Measurements from ENCODE around the gene METTL16. TPM values are rescaled to one million over a fixed set of nuclear protein-coding genes. Genes with fewer than 3 reads are reported as not detected.
A peak's percentile ranks its signal among the peaks of the same experiment; 100 is the strongest.
"Not testable (repeated sequence)": the region's sequence is repeated elsewhere in the genome, so short reads cannot be mapped to it uniquely, and the experiment has no call there.

Gene METTL16, protein sequence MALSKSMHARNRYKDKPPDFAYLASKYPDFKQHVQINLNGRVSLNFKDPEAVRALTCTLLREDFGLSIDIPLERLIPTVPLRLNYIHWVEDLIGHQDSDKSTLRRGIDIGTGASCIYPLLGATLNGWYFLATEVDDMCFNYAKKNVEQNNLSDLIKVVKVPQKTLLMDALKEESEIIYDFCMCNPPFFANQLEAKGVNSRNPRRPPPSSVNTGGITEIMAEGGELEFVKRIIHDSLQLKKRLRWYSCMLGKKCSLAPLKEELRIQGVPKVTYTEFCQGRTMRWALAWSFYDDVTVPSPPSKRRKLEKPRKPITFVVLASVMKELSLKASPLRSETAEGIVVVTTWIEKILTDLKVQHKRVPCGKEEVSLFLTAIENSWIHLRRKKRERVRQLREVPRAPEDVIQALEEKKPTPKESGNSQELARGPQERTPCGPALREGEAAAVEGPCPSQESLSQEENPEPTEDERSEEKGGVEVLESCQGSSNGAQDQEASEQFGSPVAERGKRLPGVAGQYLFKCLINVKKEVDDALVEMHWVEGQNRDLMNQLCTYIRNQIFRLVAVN
- total RNA-seq, result 27.3 TPM
- polyA plus RNA-seq, result 21.6 TPM

DNA sequence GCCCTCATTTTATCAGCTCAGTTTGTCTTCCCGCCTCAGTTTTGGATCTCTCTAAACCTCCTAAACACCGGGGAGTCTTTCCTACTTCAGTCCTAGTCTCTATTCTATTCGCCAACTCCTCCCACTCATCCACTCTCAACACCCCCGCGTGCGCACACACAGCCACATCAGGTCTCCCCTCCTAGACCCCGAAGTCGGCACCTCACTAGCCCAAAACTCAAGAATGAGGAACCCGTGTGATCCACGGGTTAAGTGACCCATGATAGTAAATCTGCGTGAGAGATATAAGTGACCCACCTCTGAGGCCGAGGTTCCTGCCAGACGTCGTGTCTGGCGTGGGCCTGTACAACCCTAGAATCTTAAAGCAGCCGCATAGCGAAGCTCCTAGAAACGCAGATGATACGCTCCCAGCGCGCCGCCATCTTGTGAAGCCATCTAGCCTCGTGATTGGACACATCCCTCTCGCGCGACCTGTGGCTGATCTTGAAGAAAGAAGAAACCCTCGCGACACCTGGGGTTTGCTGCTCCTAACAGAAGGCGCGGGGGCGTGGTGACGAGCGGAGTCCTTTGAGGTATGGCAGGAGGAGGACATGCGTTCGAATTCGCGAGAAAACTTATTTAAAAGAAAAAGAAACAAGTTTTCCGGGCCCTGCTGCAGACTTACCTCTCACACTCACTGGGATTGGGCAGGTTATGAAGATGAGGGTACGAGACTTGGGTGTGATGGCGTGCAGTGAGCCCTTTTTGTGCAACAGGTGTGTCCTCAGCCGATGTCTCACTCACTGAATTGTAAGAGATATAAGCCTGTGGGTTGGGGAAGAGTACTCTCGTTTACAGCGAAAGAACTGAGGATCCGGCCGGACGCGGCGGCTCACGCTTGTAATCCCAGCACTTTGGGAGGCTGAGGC, at the start of gene METTL16:
Gene METTL16, minus strand, starts transcription at position 427 of the 908 bp plus-strand sequence. CDS start 9,557 bp downstream, outside the sequence.
- no peaks in the 10 kb centered on the region for H3K4me1 ChIP-seq (ENCODE audit: insufficient read depth)
- H3K4me3 ChIP-seq (ENCODE audit: low read depth, low read length), result peak within 1 kb of the TSS; percentile 57
- DNase-seq (ENCODE audit: extremely low spot score), result peak; percentile 98
- under 1% methylated on average over 49 of the region's 49 CpGs for WGBS
- H3K36me3 ChIP-seq (ENCODE audit: insufficient read depth), result no peaks in the 10 kb centered on the region
- H3K27ac ChIP-seq (ENCODE audit: low read depth), result peak within 1 kb of the TSS; percentile 65

- WGBS, result 88% methylated on average over 5 of the region's 5 CpGs
Observed at GRCh38 chr17:2560658-2561057, 49.0 kb upstream of the METTL16 start.

GRCh38 chr17:2551928-2552327, 40.2 kb upstream of the METTL16 start:
- Histone ChIP-seq H3K4me1 (ENCODE audit: insufficient read depth) (no peaks in the 10 kb centered on the region), H3K27ac (ENCODE audit: low read depth) (no peak overlapping the region), H3K36me3 (ENCODE audit: insufficient read depth) (no peaks in the 10 kb centered on the region), H3K4me3 (ENCODE audit: low read depth, low read length) (no peak overlapping the region)
- WGBS, result 26% methylated on average over 9 of the region's 9 CpGs
- no peak for DNase-seq (ENCODE audit: extremely low spot score)

More at GRCh38 chr17:2560658-2561057, 49.0 kb upstream of the METTL16 start:
- H3K36me3 ChIP-seq (ENCODE audit: insufficient read depth), result no peaks in the 10 kb centered on the region
- no peak overlapping the region for H3K27ac ChIP-seq (ENCODE audit: low read depth)
- no peak for DNase-seq (ENCODE audit: extremely low spot score)
- H3K4me1 ChIP-seq (ENCODE audit: insufficient read depth), result no peaks in the 10 kb centered on the region
- H3K4me3 ChIP-seq (ENCODE audit: low read depth, low read length), result no peak overlapping the region

- Histone ChIP-seq H3K4me1 (ENCODE audit: insufficient read depth) (no peaks in the 10 kb centered on the region), H3K4me3 (ENCODE audit: low read depth, low read length) (no peak overlapping the region), H3K36me3 (ENCODE audit: insufficient read depth) (no peaks in the 10 kb centered on the region), H3K27ac (ENCODE audit: low read depth) (no peak overlapping the region)
- WGBS, result 24% methylated on average over 10 of the region's 10 CpGs
- no peak for DNase-seq (ENCODE audit: extremely low spot score)
Observed at GRCh38 chr17:2551493-2551892, 39.8 kb upstream of the METTL16 start.

DNA sequence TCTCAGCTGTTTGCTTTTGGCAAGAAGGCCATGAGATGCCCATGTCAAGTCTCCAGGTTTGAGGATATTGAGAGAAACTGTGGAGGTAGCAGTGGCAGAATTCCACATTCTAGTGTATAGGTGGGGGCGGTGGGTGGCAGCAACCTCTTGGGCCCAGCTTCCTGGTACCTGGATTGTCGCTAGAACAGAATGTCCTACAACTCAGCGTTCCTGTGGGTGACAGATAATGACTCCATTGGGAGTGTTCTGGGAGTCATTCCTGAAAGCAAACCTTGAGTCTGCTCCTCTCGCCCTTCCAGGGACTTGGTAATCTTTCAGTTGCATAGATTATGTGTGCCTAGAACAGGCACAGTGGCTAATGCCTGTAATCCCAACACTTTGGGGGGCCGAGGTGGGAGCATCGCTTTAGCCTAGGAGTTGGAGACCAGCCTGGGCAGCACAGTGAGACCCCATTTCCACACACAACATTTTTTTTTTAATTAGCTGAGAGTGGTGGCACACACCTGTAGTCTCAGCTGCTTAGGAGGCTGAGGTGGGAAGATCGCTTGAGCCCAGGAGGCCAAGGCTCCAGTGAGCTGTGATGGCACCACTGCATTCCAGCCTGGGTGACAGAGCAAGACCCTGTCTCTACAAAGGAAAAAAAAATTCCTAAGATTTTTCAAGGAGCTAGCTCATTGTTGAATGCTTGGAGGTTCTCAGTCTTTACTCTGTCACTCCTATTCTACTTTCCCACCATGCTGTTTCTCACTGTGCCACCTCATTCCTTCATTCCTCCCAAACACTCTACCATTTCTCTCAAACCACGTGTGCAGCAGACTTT, 37.9 kb upstream of the METTL16 start:
- no peak overlapping the region for H3K27ac ChIP-seq (ENCODE audit: low read depth)
- 84% methylated on average over 8 of the region's 8 CpGs for WGBS

GRCh38 chr17:2548026-2548425, 36.3 kb upstream of the METTL16 start:
- not testable (repeated sequence) for DNase-seq (ENCODE audit: extremely low spot score); H3K4me1 ChIP-seq (ENCODE audit: insufficient read depth); H3K36me3 ChIP-seq (ENCODE audit: insufficient read depth); H3K27ac ChIP-seq (ENCODE audit: low read depth); H3K4me3 ChIP-seq (ENCODE audit: low read depth, low read length)
- 75% methylated on average over 9 of the region's 9 CpGs for WGBS

More for the DNA sequence above, 37.9 kb upstream of the METTL16 start:
- no peak overlapping the region for H3K4me3 ChIP-seq (ENCODE audit: low read depth, low read length)
- no peaks in the 10 kb centered on the region for H3K36me3 ChIP-seq (ENCODE audit: insufficient read depth)
- DNase-seq (ENCODE audit: extremely low spot score), result no peak
- H3K4me1 ChIP-seq (ENCODE audit: insufficient read depth), result no peaks in the 10 kb centered on the region

DNA sequence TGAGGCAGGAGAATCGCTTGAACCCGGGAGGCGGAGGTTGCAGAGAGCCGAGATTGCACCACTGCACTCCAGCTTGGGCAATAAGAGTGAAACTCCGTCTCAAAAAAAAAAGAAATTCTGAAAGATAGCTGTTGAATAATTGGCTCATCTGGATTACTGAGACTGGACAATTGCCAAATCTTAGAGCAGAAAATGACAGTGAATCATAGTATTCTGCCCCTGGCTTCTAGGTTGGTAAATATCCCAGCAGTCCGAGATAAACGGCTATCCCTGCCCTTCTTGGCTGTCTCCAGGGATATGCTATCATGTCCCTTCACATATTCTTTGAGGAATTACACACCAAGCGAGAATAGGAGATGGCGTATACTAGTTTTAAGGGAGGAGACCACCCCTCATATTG, 35.5 kb upstream of the METTL16 start:
- no peak overlapping the region for H3K4me3 ChIP-seq (ENCODE audit: low read depth, low read length)
- H3K4me1 ChIP-seq (ENCODE audit: insufficient read depth), result no peaks in the 10 kb centered on the region
- no peaks in the 10 kb centered on the region for H3K36me3 ChIP-seq (ENCODE audit: insufficient read depth)
- WGBS, result 74% methylated on average over 9 of the region's 9 CpGs
- DNase-seq (ENCODE audit: extremely low spot score), result no peak
- H3K27ac ChIP-seq (ENCODE audit: low read depth), result no peak overlapping the region

DNA sequence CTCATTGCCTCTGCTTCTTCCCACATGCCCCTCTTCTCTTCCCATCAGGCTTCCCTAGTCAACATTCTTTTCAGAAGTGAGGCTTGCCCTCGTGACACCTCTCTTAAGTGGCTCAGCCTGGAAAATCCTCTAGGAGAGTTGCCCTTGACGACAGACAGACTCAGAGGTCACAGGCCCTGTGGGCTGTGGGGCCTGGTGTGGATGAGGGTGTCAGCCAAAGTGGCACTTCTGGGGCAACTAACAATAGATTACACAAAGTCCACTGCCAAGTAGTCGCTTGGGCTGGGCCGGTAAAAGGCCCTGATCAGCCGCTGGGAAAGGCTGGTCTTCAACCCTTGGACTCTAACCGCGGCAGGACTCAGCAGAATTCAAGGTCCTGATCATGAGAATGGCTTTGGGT, 33.7 kb upstream of the METTL16 start:
- H3K36me3 ChIP-seq (ENCODE audit: insufficient read depth), result no peaks in the 10 kb centered on the region
- H3K27ac ChIP-seq (ENCODE audit: low read depth), result no peak overlapping the region
- WGBS, result 81% methylated on average over 7 of the region's 7 CpGs
- no peak for DNase-seq (ENCODE audit: extremely low spot score)
- H3K4me1 ChIP-seq (ENCODE audit: insufficient read depth), result no peaks in the 10 kb centered on the region
- no peak overlapping the region for H3K4me3 ChIP-seq (ENCODE audit: low read depth, low read length)

- Histone ChIP-seq H3K36me3 (ENCODE audit: insufficient read depth) (no peaks in the 10 kb centered on the region), H3K4me3 (ENCODE audit: low read depth, low read length) (no peak overlapping the region), H3K27ac (ENCODE audit: low read depth) (no peak overlapping the region), H3K4me1 (ENCODE audit: insufficient read depth) (no peaks in the 10 kb centered on the region)
- WGBS, result 55% methylated on average over 7 of the region's 7 CpGs
- DNase-seq (ENCODE audit: extremely low spot score), result no peak
Observed at GRCh38 chr17:2542456-2542855, 30.8 kb upstream of the METTL16 start.

DNA sequence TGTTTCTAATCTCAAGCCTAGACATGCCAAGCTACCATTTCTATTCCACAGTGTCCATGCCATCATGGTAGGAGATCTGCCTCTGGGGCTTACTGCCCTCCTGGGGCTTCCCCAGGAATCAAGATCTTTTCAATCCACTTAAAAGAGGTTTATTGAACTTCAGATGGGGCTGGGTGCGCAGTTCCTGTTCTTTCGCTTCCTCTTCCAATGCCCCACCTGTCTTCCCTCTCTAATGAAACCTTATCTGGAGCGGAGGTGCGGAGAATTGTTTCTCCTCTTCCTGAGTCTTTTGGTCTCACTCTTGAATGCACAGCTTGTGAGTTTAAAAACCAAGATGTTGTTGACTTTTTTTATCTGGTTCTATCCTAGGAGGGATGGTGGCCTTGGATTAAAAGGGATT, 30.4 kb upstream of the METTL16 start:
- H3K4me3 ChIP-seq (ENCODE audit: low read depth, low read length), result no peak overlapping the region
- H3K36me3 ChIP-seq (ENCODE audit: insufficient read depth), result no peaks in the 10 kb centered on the region
- no peaks in the 10 kb centered on the region for H3K4me1 ChIP-seq (ENCODE audit: insufficient read depth)
- DNase-seq (ENCODE audit: extremely low spot score), result no peak
- WGBS, result 84% methylated on average over 4 of the region's 4 CpGs
- H3K27ac ChIP-seq (ENCODE audit: low read depth), result no peak overlapping the region

GRCh38 chr17:2537579-2537978, 25.9 kb upstream of the METTL16 start:
- not testable (repeated sequence) for H3K4me3 ChIP-seq (ENCODE audit: low read depth, low read length)
- WGBS, result 49% methylated on average over 5 of the region's 5 CpGs

GRCh38 chr17:2532146-2532720, 20.5 kb upstream of the METTL16 start:
- Histone ChIP-seq H3K27ac (ENCODE audit: low read depth) (no peak overlapping the region), H3K4me1 (ENCODE audit: insufficient read depth) (no peaks in the 10 kb centered on the region), H3K36me3 (ENCODE audit: insufficient read depth) (no peaks in the 10 kb centered on the region), H3K4me3 (ENCODE audit: low read depth, low read length) (no peak overlapping the region)
- no peak for DNase-seq (ENCODE audit: extremely low spot score)
- WGBS, result 95% methylated on average over 37 of the region's 37 CpGs

More at GRCh38 chr17:2537579-2537978, 25.9 kb upstream of the METTL16 start:
- not testable (repeated sequence) for H3K27ac ChIP-seq (ENCODE audit: low read depth); H3K36me3 ChIP-seq (ENCODE audit: insufficient read depth); H3K4me1 ChIP-seq (ENCODE audit: insufficient read depth); DNase-seq (ENCODE audit: extremely low spot score)
